CD14-positive monocyte (primary cell): ENCODE results near the gene CHMP1B. TPM values are rescaled to one million over a fixed set of nuclear protein-coding genes. Genes with fewer than 3 reads are reported as not detected.
A peak's percentile ranks its signal among the peaks of the same experiment; 100 is the strongest.

Experiments
- DNase-seq, 3 donors: peaks; one replicate each; pipeline ENCODE4 v3.0.0-alpha.2; 2011 to 2022
- H2AFZ ChIP-seq: 2 replicates; pipeline ENCODE4 v1.6.0; 2012; ENCODE audit warnings: mild to moderate bottlenecking, low read depth, low read length, inconsistent platforms; ENCODE audit not compliant: insufficient read depth, poor library complexity, severe bottlenecking
- H3K27ac ChIP-seq, 2 donors: 1 replicate in 1 of 2; 2 replicates in 1 of 2; pipeline ENCODE4 v1.5.1; 2012 to 2013; ENCODE audit warnings: low read length in 2 of 2, control low read depth in 1 of 2, inconsistent platforms in 1 of 2, low read depth in 1 of 2, mild to moderate bottlenecking in 1 of 2
- H3K27me3 ChIP-seq, 2 donors: one replicate each; pipeline versions ENCODE4 v1.6.0 to v1.6.1; 2011 to 2013; ENCODE audit warnings: low read length in 2 of 2; ENCODE audit not compliant: control insufficient read depth in 2 of 2, insufficient read depth in 2 of 2
- H3K36me3 ChIP-seq, 2 donors: replicated peaks in 1 of 2; 1 replicate in 1 of 2; 2 replicates in 1 of 2; pipeline versions ENCODE4 v1.5.1 to v1.6.1; 2012 to 2013; ENCODE audit warnings: low read length in 2 of 2, control low read depth in 1 of 2, inconsistent platforms in 1 of 2, mild to moderate bottlenecking in 1 of 2; ENCODE audit not compliant: insufficient read depth in 2 of 2, control insufficient read depth in 1 of 2
- H3K4me1 ChIP-seq, 2 donors: 1 replicate in 1 of 2; 2 replicates in 1 of 2; pipeline versions ENCODE4 v1.5.1 to v1.6.1; 2012 to 2013; ENCODE audit warnings: low read length in 2 of 2, control low read depth in 1 of 2, inconsistent platforms in 1 of 2, mild to moderate bottlenecking in 1 of 2, moderate library complexity in 1 of 2; ENCODE audit not compliant: insufficient read depth in 2 of 2, control insufficient read depth in 1 of 2
- H3K4me2 ChIP-seq: replicated peaks from 2 replicates; pipeline ENCODE3; 2012; ENCODE audit warnings: low read length, moderate library complexity, mild to moderate bottlenecking; ENCODE audit not compliant: poor library complexity, severe bottlenecking; ENCODE audit errors: extremely low read depth
- H3K4me3 ChIP-seq, 3 experiments: fragments of 200-600 bp in 1 of 3; sonication (generic) in 1 of 3; replicated peaks in 1 of 3; 1 replicate in 2 of 3; 2 replicates in 1 of 3; pipeline ENCODE4 v1.5.1; 2011 to 2013; ENCODE audit warnings: low read length in 3 of 3, mild to moderate bottlenecking in 3 of 3, control low read depth in 2 of 3, low read depth in 2 of 3, inconsistent platforms in 1 of 3, moderate library complexity in 1 of 3
- H3K79me2 ChIP-seq: 2 replicates; pipeline ENCODE4 v1.6.0; 2012; ENCODE audit warnings: mild to moderate bottlenecking, control low read depth, inconsistent platforms, low read length, moderate library complexity; ENCODE audit not compliant: insufficient read depth
- H3K9ac ChIP-seq: 2 replicates; pipeline ENCODE4 v1.6.0; 2017; ENCODE audit warnings: low read length, mild to moderate bottlenecking; ENCODE audit not compliant: insufficient read depth, poor library complexity, severe bottlenecking
- H3K9me3 ChIP-seq, 2 donors: replicated peaks in 1 of 2; 1 replicate in 1 of 2; 2 replicates in 1 of 2; pipeline versions ENCODE4 v1.5.1 to v1.6.1; 2012 to 2013; ENCODE audit warnings: low read length in 2 of 2, control low read depth in 1 of 2; ENCODE audit not compliant: control insufficient read depth in 1 of 2, insufficient read depth in 1 of 2
- H4K20me1 ChIP-seq: 2 replicates; pipeline ENCODE4 v1.6.0; 2012; ENCODE audit warnings: mild to moderate bottlenecking, low read length, control low read depth, moderate library complexity; ENCODE audit not compliant: insufficient read depth
- H3K27ac Mint-ChIP-seq, 7 donors: one replicate each; pipeline ENCODE4 v1.8.0; 2020; ENCODE audit warnings: mild to moderate bottlenecking in 7 of 7, mixed read lengths in 7 of 7, moderate library complexity in 6 of 7, inconsistent platforms in 2 of 7
- H3K27me3 Mint-ChIP-seq, 3 donors: one replicate each; pipeline ENCODE4 v1.8.0; 2021 to 2022; ENCODE audit warnings: low read depth in 3 of 3, mild to moderate bottlenecking in 3 of 3, mixed read lengths in 3 of 3, moderate library complexity in 3 of 3, inconsistent platforms in 1 of 3
- H3K36me3 Mint-ChIP-seq, 2 donors: one replicate each; pipeline ENCODE4 v1.8.0; 2020; ENCODE audit warnings: mixed read lengths in 2 of 2, inconsistent platforms in 1 of 2, mild to moderate bottlenecking in 1 of 2
- H3K4me1 Mint-ChIP-seq: one replicate; pipeline ENCODE4 v1.8.0; 2020; ENCODE audit warnings: mild to moderate bottlenecking, mixed read lengths
- H3K4me3 Mint-ChIP-seq, 2 donors: one replicate each; pipeline ENCODE4 v1.8.0; 2020; ENCODE audit warnings: mild to moderate bottlenecking in 2 of 2, mixed read lengths in 2 of 2, moderate library complexity in 1 of 2
- H3K9me3 Mint-ChIP-seq, 7 donors: one replicate each; pipeline ENCODE4 v1.8.0; 2020 to 2022; ENCODE audit warnings: mixed read lengths in 7 of 7, mild to moderate bottlenecking in 6 of 7, moderate library complexity in 6 of 7, inconsistent platforms in 2 of 7
- CTCF ChIP-seq: fragments of 200-600 bp; IDR thresholded peaks from one replicate; pipeline ENCODE4 v1.8.0; 2022; ENCODE audit warnings: antibody characterized with exemption, mild to moderate bottlenecking
- WGBS: methylation state at CpG from one replicate; pipeline ENCODE4 v1.1.5; 2013; ENCODE audit warnings: missing lambda C conversion rate; ENCODE audit not compliant: insufficient coverage; 5-methylcytosine and 5-hydroxymethylcytosine counted together
- intact Hi-C, 2 donors: fragments of 100-400 bp; cut with micrococcal nuclease; formaldehyde crosslinking; loops; one replicate each; pipeline versions ENCODE4 v1.15.0 to v1.15.1; 2023
- polyA plus RNA-seq, 3 donors: library from polyadenylated mRNA; depleted of rRNA in 1 of 3; unstranded in 2 of 3; stranded (reverse) in 1 of 3; fragments of 300-500 nt in 2 of 3; fragments of >200 nt in 1 of 3; fragmentation: Illumina TruSeq in 2 of 3; gene quantifications; 1 replicate in 2 of 3; 2 replicates in 1 of 3; pipeline ENCODE4 v1.2.3, GENCODE V29; 2012 to 2021

CHMP1B gene
- polyA plus RNA-seq, 3 donors = 95.2 to 182 (median 105) TPM

DNA sequence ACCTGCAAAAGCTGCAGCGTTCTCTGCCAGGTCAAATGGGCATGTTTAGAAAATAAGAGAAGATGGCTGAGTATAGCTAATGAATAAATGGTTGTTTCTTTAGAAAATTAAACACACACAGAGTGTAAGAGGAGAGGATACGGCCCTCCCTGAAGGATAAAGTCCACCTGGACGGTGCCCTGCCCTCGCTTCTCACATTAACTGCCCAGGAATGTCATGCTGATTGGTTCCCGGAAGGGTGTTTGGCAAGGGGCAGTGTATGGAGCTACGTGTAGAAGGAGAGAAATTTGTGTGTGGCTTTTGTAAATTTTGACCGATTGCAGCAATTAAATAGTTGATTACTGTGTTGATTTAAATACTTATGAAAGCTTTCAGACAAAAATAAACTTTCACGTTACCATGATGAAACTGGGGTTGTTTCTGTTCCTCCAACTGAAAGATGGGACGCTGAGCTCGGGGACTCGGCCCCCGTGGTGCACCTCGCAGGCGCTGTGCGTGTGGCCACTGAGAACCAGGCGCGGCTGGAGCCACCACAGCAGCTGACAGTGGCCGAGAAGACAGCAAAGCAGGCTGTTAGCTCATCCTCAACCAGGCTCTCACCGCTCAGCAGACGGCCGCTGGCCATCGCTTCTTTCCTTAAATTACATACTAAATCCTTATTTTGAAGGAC is 34.2 kb downstream of the CHMP1B start:
- Histone ChIP-seq H3K4me1 (peaks cover 50 to 56% of the 10 kb centered on the region in 2 donors), H4K20me1 (no peaks in the 10 kb centered on the region), H3K27me3 (no peaks in the 10 kb centered on the region), H3K9me3 (no peaks in the 10 kb centered on the region), H3K4me3 (peak overlapping the region in 1 of 3 experiments; percentile 51), H3K27ac (peak overlapping the region; percentile 81 to 86), H3K4me2 (peak overlapping the region; percentile 52), H3K79me2 (no peaks in the 10 kb centered on the region), H3K9ac (peak overlapping the region; percentile 35), H3K36me3 (peaks cover 46 to 58% of the 10 kb centered on the region in 2 donors), H2AFZ (peak overlapping the region; percentile 60)
- intact Hi-C loops = no loop called here
- no peak for TF ChIP-seq CTCF
- Mint-ChIP-seq H3K27ac (peak overlapping the region; percentile 88 to 95 (median 91)), H3K9me3 (peaks cover 0 to 2% (median 0%) of the 10 kb centered on the region in 7 donors), H3K36me3 (peaks cover 56 to 71% of the 10 kb centered on the region in 2 donors), H3K27me3 (no peaks in the 10 kb centered on the region), H3K4me3 (peak overlapping the region; percentile 41 to 65), H3K4me1 (peaks cover 53% of the 10 kb centered on the region)
- WGBS = 3% methylated on average over 15 of the region's 22 CpGs
- peak; percentile 70 to 76 (median 73) for DNase-seq

DNA sequence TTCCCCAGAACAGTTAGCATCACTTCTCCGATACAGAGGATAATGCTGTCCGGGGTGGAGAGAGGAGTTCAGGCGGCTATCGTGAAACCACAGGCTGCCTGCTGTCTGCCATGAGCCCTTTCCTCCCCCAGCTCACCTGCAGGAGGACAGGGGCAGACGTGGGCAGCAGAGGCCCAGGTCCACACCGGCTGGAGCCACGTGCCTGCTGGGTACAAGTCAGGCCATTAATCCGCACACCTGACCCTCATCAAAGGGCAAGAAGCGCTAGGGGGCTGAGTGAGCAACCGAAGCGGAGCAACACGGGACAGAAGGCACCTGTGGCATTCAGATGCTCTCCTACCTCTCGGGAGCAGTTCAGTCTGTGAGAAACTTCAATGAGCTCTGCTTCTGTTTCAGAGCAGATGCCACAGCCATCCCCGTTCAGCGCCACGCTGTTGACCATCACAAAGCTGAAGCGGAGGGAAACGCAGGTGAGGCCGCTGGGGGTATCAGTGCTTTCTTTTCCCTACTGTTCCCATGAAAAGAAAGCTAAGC is 35.4 kb downstream of the CHMP1B start:
- no peaks in the 10 kb centered on the region for H3K27me3 ChIP-seq
- H2AFZ ChIP-seq = no peak overlapping the region
- peak overlapping the region; percentile 7 to 35 for H3K27ac ChIP-seq
- WGBS = 96% methylated on average over 14 of the region's 19 CpGs
- Mint-ChIP-seq H3K9me3 (peaks cover 0 to 2% (median 0%) of the 10 kb centered on the region in 7 donors), H3K4me3 (no peak overlapping the region), H3K27ac (peak overlapping the region in 6 of 7 donors; percentile 60 to 90 (median 78)), H3K4me1 (peaks cover 47% of the 10 kb centered on the region), H3K36me3 (peaks cover 53 to 69% of the 10 kb centered on the region in 2 donors), H3K27me3 (no peaks in the 10 kb centered on the region)
- H3K9ac ChIP-seq = no peak overlapping the region
- H3K4me1 ChIP-seq = peaks cover 47 to 49% of the 10 kb centered on the region in 2 donors
- H3K79me2 ChIP-seq = no peaks in the 10 kb centered on the region
- H3K4me3 ChIP-seq = no peak overlapping the region
- no peaks in the 10 kb centered on the region for H4K20me1 ChIP-seq
- no peak for TF ChIP-seq CTCF
- peaks cover 46 to 62% of the 10 kb centered on the region in 2 donors for H3K36me3 ChIP-seq
- intact Hi-C loops = no loop called here
- DNase-seq = no peak
- H3K9me3 ChIP-seq = no peaks in the 10 kb centered on the region
- no peak overlapping the region for H3K4me2 ChIP-seq
